Measurements from ENCODE around the gene CCNC. TPM values are rescaled to one million over a fixed set of nuclear protein-coding genes. Genes with fewer than 3 reads are reported as not detected.

The CCNC gene
- polyA plus RNA-seq, 1 donor from 2014 or later = 111 TPM

GRCh38 chr6:99608059-99608885 is 39.8 kb upstream of the CCNC start:
- Histone ChIP-seq H3K9ac (ENCODE audit: low read length) (no peak overlapping the region), H3F3A (ENCODE audit: insufficient read depth, low read length, poor library complexity, severe bottlenecking) (no peaks in the 10 kb centered on the region), H3K27ac (ENCODE audit: low read length) (no peak overlapping the region), H2AFZ (ENCODE audit: low read depth, low read length) (no peak overlapping the region), H3K9me2 (ENCODE audit: insufficient read depth, low read length) (no peaks in the 10 kb centered on the region), H3K9me3 (ENCODE audit: low read length) (no peaks in the 10 kb centered on the region), H3K36me3 (ENCODE audit: insufficient read depth, low read length) (no peaks in the 10 kb centered on the region), H3K27me3 (ENCODE audit: insufficient read depth, low read depth, low read length) (peaks cover 100% of the 10 kb centered on the region), H3K4me2 (ENCODE audit: low read length) (no peak overlapping the region), H3K4me3 (ENCODE audit: low read length) (no peak overlapping the region), H4K20me1 (ENCODE audit: insufficient read depth) (no peaks in the 10 kb centered on the region), H3K79me2 (replicated peaks; ENCODE audit: insufficient read depth, low read length) (no peaks in the 10 kb centered on the region)
- TF ChIP-seq TAF1 (IDR thresholded peaks at IDR 0.05; ENCODE audit: low read depth) (no peak), MXI1 (conservative IDR thresholded peaks at IDR 0.05; ENCODE audit: poor library complexity, severe bottlenecking) (no peak), CTCF (IDR thresholded peaks at IDR 0.05; ENCODE audit: poor library complexity, severe bottlenecking) (no peak), POLR2AphosphoS5 (IDR thresholded peaks at IDR 0.05) (no peak), EP300 (conservative IDR thresholded peaks at IDR 0.05; ENCODE audit: poor library complexity, severe bottlenecking) (no peak), REST (IDR thresholded peaks at IDR 0.05; ENCODE audit: borderline replicate concordance) (no peak), RAD21 (conservative IDR thresholded peaks at IDR 0.05) (no peak), EZH2 (IDR thresholded peaks at IDR 0.05; ENCODE audit: borderline replicate concordance, insufficient read depth, low read length, poor library complexity, severe bottlenecking) (no peak), SMC3 (conservative IDR thresholded peaks at IDR 0.05; ENCODE audit: poor library complexity) (no peak)

- H3K36me3 ChIP-seq (ENCODE audit: insufficient read depth, low read length) = no peaks in the 10 kb centered on the region
- H2AFZ ChIP-seq (ENCODE audit: low read depth, low read length) = no peak overlapping the region
- no peak overlapping the region for H3K27ac ChIP-seq (ENCODE audit: low read length)
- TF ChIP-seq MXI1 (conservative IDR thresholded peaks at IDR 0.05; ENCODE audit: poor library complexity, severe bottlenecking) (no peak), RAD21 (conservative IDR thresholded peaks at IDR 0.05) (no peak), POLR2AphosphoS5 (IDR thresholded peaks at IDR 0.05) (no peak), TAF1 (IDR thresholded peaks at IDR 0.05; ENCODE audit: low read depth) (no peak), CTCF (IDR thresholded peaks at IDR 0.05; ENCODE audit: poor library complexity, severe bottlenecking) (no peak), EZH2 (IDR thresholded peaks at IDR 0.05; ENCODE audit: borderline replicate concordance, insufficient read depth, low read length, poor library complexity, severe bottlenecking) (no peak), REST (IDR thresholded peaks at IDR 0.05; ENCODE audit: borderline replicate concordance) (no peak)
- peaks cover 100% of the 10 kb centered on the region for H3K27me3 ChIP-seq (ENCODE audit: insufficient read depth, low read depth, low read length)
- H3K9me3 ChIP-seq (ENCODE audit: low read length) = no peaks in the 10 kb centered on the region
- no peak overlapping the region for H3K9ac ChIP-seq (ENCODE audit: low read length)
- no peaks in the 10 kb centered on the region for H3F3A ChIP-seq (ENCODE audit: insufficient read depth, low read length, poor library complexity, severe bottlenecking)
- H3K4me3 ChIP-seq (ENCODE audit: low read length) = no peak overlapping the region
- no peaks in the 10 kb centered on the region for H3K9me2 ChIP-seq (ENCODE audit: insufficient read depth, low read length)
- no peaks in the 10 kb centered on the region for H3K79me2 ChIP-seq (replicated peaks; ENCODE audit: insufficient read depth, low read length)
- no peak overlapping the region for H3K4me2 ChIP-seq (ENCODE audit: low read length)
- no peaks in the 10 kb centered on the region for H4K20me1 ChIP-seq (ENCODE audit: insufficient read depth)
Observed at GRCh38 chr6:99607416-99608036, 39.1 kb upstream of the CCNC start.

Data from neural cell (in vitro differentiated cells).